ENCODE results near the gene HIKESHI.
"Not testable (repeated sequence)": the region's sequence is repeated elsewhere in the genome, so short reads cannot be mapped to it uniquely, and the experiment has no call there.

The HIKESHI gene

GRCh38 chr11:86292912-86293616 lies 9.0 kb upstream of the HIKESHI start:
- no peak for DNase-seq (ENCODE audit: low read depth in 2 of 2)

DNA sequence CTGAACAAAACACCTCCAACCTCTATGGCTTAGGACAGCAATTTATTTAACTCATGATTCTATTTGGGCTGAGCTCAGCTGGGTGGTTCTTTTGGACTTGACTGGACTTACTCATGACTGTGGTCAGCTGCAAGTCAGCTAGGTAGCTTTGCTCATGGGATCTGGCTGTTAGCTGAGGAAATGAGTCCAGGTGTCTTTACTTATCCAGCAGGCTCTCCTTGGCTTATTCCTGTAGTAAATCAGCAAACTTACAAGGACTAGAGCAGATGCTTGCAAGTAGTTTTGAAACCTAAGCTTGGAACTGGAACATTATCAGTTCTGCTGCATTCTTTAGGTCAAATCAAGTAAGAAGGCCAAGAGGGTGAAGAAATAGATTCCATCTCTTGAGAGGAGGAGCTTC lies 8.0 kb upstream of the HIKESHI start:
- no peak for DNase-seq (ENCODE audit: low read depth in 2 of 2)

DNA sequence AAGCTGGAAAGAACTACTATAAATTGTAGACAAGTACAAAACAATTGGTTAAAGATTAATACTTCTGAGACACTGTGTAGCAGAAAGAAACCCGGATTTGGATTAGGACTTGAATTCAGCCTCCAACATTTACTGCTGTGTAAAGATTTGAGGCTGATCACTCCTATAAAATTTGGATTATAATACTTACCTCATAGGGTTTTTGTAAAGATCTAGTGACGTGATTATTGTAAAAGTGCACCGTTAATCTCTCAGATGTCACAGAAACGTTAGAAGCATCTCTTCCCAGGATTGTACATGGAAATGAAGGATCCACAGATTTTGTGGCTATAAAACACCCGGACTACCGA lies 323 bp upstream of the HIKESHI start:
- DNase-seq (ENCODE audit: low read depth in 2 of 2) = no peak

DNA sequence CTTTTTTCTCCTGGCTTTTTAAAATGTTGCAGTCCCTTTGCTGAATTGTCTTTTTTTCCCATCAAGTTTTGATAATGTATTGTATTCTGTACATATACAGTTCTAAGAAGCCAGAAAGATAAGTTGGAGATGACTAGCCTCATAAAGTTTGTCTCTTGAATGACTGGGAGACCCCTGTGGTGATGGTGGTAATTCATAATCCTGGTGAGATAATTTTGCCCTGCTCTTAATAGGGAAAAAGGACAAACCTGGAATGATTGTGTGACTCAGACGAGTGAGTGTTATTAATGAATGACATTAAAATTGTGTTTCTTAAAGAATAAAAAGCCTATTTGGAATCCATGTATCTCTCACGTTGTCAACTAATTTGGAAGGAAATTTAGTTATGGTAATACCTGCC lies 1.2 kb downstream of the HIKESHI start:
- no peak for DNase-seq (ENCODE audit: low read depth in 2 of 2)

DNA sequence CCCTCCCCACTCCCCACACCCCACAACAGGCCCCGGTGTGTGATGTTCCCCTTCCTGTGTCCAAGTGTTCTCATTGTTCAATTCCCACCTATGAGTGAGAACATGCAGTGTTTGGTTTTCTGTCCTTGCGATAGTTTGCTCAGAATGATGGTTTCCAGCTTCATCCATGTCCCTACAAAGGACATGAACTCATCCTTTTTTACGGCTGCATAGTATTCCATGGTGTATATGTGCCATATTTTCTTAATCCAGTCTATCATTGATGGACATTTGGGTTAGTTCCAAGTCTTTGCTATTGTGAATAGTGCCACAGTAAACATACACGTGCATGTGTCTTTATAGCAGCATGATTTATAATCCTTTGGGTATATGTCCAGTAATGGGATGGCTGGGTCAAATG lies 6.7 kb downstream of the HIKESHI start:
- not testable (repeated sequence) for DNase-seq (ENCODE audit: low read depth in 2 of 2)

DNA sequence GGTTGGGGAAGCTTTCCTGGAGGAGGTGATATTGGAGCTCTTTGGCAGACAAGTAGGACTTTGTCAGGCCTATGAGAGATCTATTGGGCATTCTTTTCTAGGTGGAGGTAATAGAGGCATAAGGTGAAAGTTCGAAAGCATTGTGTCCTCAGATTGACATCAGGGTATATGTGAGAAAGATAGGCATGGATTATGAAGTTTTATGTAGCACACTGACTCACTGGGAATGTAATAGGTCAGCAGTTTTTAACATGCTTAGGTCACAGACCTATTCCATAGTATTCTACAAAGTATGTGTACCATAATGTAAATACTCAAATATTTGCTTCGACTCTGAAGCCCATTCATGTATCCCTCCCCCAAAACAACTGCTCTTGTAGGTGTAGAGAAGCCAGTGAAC lies 11.8 kb downstream of the HIKESHI start:
- no peak for DNase-seq (ENCODE audit: low read depth in 2 of 2)

DNA sequence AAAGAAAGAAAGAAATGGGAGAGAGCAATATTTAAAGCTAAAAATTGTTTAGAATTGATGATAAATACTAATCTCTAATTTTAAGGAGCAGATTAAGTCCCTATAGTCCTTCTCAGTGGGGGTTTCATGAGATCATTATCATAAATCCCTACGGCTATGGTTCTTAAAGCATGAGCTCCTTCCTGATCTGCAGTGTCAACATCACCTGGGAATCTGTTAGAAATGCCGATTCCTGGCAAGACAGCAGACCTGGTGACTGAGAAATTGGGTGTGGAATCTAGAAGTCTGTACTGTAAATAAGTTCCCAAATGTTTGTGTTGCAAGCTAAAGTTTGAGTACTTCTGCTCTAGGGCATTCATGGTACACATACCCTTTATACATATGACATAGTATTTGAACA lies 12.6 kb downstream of the HIKESHI start:
- no peak for DNase-seq (ENCODE audit: low read depth in 2 of 2)

- no peak for DNase-seq (ENCODE audit: low read depth in 2 of 2)
Measured at GRCh38 chr11:86335131-86335767, 33.2 kb downstream of the HIKESHI start.

DNA sequence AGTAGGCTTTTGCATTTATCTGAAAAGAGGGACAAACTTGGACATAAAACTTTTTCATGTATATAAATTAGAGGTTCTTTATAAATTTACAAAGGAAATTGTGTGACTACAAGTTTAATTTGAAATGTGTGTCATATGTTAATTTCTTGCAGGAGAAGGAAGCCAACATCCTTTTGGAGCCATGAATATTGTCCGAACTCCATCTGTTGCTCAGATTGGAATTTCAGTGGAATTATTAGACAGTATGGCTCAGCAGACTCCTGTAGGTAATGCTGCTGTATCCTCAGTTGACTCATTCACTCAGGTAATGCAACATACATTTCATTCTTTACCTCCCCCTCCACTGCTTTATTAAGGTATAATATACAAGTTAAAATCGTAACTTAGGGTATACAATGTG lies 35.2 kb downstream of the HIKESHI start:
- no peak for DNase-seq (ENCODE audit: low read depth in 2 of 2)

DNA sequence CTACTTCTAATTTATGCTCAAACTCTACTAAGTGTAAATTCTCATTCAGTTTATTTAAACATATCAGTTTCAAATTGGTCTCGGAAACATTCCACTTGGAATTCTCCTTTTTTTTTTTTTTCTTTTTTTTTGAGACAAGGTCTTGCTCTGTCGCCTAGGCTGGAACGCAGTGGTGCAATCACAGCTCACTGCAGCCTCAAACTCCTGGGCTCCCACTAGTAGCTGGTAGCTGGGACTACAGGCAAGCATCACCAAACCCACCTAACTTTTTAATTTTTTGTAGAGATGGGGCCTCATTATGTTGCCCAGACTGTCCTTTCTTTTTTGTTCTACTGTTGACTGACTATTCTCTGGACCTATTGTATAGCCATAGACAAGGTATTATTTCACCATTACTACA lies 39.3 kb downstream of the HIKESHI start:
- DNase-seq (ENCODE audit: low read depth in 2 of 2) = no peak

DNA sequence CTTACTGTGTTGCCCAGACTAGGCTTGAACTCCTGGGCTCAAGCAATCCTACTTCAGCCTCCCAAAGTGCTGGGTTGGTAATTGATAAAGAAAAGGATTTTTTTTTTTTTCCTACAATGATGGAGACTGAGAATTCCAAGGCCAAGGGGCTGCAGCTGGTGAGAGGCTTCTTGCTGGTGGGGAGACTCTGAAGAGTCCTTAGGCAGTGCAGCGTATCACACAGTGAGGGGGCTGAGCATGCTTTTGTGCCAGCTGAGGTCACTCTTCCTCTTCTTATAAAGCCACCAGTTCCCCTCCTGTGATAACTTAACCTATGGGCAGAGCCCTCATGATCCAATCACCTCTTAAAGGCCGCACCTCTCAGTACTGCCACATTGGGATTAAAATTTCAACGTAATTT lies 44.5 kb downstream of the HIKESHI start:
- no peak for DNase-seq (ENCODE audit: low read depth in 2 of 2)

GRCh38 chr11:86355256-86355655 lies 53.2 kb downstream of the HIKESHI start:
- no peak for DNase-seq (ENCODE audit: low read depth in 2 of 2)

- DNase-seq (ENCODE audit: low read depth in 2 of 2) = not testable (repeated sequence)
Measured at GRCh38 chr11:86357412-86357811, 55.4 kb downstream of the HIKESHI start.

GRCh38 chr11:86358720-86359119 lies 56.7 kb downstream of the HIKESHI start:
- no peak for DNase-seq (ENCODE audit: low read depth in 2 of 2)

DNA sequence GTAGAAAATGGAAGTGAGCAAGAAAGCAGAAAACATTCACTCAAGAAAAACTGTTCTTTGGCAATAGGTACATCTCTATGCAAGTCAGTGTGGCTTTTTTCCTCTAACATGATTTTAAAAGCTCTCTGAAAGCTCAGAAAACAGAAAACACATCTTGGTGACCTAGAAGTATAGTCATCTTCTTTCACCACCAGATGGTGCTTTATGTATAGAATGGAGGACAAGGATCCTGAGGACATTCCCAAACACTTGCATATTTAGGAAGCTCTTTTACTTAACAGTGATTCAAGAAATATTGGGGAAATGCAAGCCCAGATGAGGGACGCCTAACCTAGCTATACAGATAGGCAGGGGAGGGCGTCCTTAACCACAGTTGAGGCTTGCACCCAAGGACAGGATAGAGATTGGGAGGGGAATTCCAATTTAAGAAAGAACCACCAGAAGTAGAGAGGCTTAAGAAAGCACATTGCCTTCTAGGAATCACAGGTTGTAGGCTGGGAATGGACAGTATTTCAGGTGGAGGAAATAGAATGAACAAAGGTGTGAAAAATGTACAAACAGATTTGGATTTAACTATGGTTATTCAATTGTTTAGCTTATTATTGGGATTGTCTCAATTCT lies 58.8 kb downstream of the HIKESHI start:
- DNase-seq (ENCODE audit: low read depth in 2 of 2) = no peak

GRCh38 chr11:86363424-86363823 lies 61.4 kb downstream of the HIKESHI start:
- DNase-seq (ENCODE audit: low read depth in 2 of 2) = no peak

GRCh38 chr11:86365546-86365945 lies 63.5 kb downstream of the HIKESHI start:
- DNase-seq (ENCODE audit: low read depth in 2 of 2) = no peak

GRCh38 chr11:86369668-86370067 lies 67.6 kb downstream of the HIKESHI start:
- no peak for DNase-seq (ENCODE audit: low read depth in 2 of 2)

GRCh38 chr11:86370171-86370570 lies 68.1 kb downstream of the HIKESHI start:
- DNase-seq (ENCODE audit: low read depth in 2 of 2) = no peak

DNA sequence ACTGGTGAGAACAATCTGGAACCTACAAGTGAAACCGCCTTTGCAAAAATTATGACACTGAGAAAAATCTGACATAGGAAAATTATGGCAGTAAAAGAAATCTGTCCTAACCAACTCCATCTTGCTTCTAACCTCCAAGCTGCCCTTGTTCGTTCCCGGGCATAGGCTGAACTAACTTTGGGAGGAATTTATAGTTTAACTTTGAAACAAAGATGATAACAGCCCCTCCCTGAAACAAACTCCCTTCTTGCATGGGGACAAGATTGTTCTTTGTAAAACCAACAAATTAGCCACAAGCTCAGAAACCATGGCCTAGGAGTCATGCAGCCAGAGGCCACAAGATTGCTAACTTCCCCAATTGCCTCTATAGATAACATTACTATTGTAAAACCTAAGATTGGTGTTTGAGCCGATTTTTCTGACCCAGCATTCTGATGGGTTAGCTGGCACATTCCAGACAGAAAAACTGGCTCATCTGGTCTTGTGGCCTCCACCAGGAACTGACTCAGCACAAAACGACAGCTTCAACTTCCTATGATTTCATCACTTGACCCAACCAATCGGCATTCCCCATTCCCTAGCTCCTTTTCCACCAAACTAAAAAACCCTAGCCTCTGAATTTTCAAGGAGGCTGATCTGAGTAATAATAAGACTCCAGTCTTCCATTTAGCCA lies 69.0 kb downstream of the HIKESHI start:
- no peak for DNase-seq (ENCODE audit: low read depth in 2 of 2)

DNA sequence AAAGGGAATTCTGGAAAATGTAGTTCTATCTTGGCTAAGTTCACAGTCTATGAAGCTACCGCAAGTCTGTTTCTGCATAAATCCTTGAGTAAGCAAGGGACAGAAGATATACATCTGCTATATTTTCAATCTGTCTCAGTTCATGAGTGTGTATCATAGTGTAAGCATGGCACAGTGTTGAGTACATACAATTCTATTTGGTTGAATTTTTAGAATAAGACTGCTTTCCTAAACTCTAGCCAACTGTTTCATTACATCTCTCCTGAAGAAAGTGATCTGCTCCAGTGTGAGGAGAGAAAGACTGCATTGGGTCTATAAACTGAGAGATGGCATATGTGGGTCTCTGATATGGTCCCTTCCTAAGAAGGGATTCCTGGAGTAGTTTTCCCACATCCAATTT lies 70.0 kb downstream of the HIKESHI start:
- DNase-seq (ENCODE audit: low read depth in 2 of 2) = no peak

DNA sequence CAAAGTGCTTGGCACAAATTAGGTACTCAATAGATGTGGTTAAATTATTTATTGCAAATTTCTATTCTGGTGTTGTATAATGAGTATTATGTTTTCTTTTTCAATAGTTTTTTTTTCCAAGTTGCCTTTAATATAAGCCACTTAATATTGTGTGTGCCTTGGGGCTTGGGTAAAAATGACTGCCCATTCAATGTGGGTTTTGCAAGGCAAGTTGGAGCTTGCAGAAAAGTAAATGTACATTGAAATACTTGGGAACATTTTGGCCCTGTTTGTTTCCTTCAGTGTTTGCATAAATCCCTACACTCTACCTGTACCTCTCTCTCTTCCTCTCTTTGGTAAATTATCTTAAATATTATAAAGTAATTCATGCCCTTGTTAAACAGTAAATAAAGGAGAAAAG lies 70.5 kb downstream of the HIKESHI start:
- no peak for DNase-seq (ENCODE audit: low read depth in 2 of 2)

- no peak for DNase-seq (ENCODE audit: low read depth in 2 of 2)
Measured at GRCh38 chr11:86374069-86374468, 72.0 kb downstream of the HIKESHI start.
